ENCODE results near the gene PCDHGB5.
"Not testable (repeated sequence)": the region's sequence is repeated elsewhere in the genome, so short reads cannot be mapped to it uniquely, and the experiment has no call there.

Gene PCDHGB5

DNA sequence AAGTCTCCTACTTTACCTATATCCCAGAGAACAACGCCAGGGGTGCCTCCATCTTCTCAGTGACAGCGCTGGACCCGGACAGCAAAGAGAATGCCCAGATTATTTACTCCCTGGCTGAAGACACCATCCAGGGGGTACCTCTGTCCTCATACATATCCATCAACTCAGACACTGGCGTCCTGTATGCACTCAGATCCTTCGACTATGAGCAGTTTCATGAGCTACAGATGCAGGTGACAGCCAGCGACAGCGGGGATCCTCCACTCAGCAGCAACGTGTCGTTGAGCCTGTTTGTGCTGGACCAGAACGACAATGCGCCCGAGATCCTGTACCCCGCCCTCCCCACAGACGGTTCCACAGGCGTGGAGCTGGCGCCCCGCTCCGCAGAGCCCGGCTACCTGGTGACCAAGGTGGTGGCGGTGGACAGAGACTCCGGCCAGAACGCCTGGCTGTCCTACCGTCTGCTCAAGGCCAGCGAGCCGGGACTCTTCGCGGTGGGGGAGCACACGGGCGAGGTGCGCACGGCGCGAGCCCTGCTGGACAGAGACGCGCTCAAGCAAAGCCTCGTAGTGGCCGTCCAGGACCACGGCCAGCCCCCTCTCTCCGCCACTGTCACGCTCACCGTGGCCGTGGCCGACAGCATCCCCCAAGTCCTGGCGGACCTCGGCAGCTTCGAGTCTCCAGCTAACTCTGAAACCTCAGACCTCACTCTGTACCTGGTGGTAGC lies 17.0 kb downstream of the PCDHGB5 start:
- peaks cover 49% of the 10 kb centered on the region for H3K27me3 Mint-ChIP-seq
- peaks cover 14% of the 10 kb centered on the region for H3K9me3 Mint-ChIP-seq (ENCODE audit: low read depth)
- H3K27ac Mint-ChIP-seq: not testable (repeated sequence)
- H3K36me3 Mint-ChIP-seq: peaks cover 27% of the 10 kb centered on the region
- H3K4me1 Mint-ChIP-seq (ENCODE audit: low read depth): peaks cover 22% of the 10 kb centered on the region
- H3K4me3 Mint-ChIP-seq: peak overlapping the region; percentile 89

DNA sequence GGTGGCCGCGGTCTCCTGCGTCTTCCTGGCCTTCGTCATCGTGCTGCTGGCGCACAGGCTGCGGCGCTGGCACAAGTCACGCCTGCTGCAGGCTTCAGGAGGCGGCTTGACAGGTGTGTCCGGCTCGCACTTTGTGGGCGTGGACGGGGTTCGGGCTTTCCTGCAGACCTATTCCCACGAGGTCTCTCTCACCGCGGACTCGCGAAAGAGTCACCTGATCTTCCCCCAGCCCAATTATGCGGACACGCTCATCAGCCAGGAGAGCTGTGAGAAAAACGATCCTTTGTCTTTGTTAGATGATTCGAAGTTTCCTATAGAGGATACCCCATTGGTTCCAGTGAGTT lies 17.5 kb downstream of the PCDHGB5 start:
- H3K4me1 Mint-ChIP-seq (ENCODE audit: low read depth): peaks cover 22% of the 10 kb centered on the region
- peaks cover 50% of the 10 kb centered on the region for H3K27me3 Mint-ChIP-seq
- H3K9me3 Mint-ChIP-seq (ENCODE audit: low read depth): peaks cover 13% of the 10 kb centered on the region
- peaks cover 27% of the 10 kb centered on the region for H3K36me3 Mint-ChIP-seq
- not testable (repeated sequence) for H3K27ac Mint-ChIP-seq, H3K4me3 Mint-ChIP-seq

DNA sequence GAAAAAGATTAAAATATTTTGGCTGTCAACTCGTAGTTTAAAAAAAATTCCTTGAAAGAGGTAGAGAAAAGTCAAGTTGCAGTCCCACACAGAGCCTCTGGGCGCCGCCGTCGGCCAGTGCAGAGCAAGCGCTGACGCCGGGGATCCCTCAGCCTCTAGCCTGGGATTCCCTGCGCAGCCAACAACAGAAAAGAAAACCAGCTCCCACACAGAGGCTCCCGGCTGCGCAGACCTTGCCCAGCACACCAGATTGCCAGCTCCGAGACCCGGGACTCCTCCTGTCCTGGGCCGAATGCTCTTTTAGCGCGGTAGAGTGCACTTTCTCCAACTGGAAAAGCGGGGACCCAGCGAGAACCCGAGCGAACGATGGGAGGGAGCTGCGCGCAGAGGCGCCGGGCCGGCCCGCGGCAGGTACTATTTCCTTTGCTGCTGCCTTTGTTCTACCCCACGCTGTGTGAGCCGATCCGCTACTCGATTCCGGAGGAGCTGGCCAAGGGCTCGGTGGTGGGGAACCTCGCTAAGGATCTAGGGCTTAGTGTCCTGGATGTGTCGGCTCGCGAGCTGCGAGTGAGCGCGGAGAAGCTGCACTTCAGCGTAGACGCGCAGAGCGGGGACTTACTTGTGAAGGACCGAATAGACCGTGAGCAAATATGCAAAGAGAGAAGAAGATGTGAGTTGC lies 19.9 kb downstream of the PCDHGB5 start, which contains the start of gene PCDHGB7:
PCDHGB7 (plus strand) TSS at position 184 of the 679 bp plus-strand sequence; CDS start at position 367, 183 bp downstream.
- Mint-ChIP-seq H3K27me3 (peaks cover 55% of the 10 kb centered on the region), H3K4me1 (ENCODE audit: low read depth) (peaks cover 25% of the 10 kb centered on the region), H3K27ac (peak within 1 kb of the TSS; percentile 50), H3K4me3 (peak within 1 kb of the TSS; percentile 79), H3K9me3 (ENCODE audit: low read depth) (peaks cover 20% of the 10 kb centered on the region), H3K36me3 (peaks cover 35% of the 10 kb centered on the region)

DNA sequence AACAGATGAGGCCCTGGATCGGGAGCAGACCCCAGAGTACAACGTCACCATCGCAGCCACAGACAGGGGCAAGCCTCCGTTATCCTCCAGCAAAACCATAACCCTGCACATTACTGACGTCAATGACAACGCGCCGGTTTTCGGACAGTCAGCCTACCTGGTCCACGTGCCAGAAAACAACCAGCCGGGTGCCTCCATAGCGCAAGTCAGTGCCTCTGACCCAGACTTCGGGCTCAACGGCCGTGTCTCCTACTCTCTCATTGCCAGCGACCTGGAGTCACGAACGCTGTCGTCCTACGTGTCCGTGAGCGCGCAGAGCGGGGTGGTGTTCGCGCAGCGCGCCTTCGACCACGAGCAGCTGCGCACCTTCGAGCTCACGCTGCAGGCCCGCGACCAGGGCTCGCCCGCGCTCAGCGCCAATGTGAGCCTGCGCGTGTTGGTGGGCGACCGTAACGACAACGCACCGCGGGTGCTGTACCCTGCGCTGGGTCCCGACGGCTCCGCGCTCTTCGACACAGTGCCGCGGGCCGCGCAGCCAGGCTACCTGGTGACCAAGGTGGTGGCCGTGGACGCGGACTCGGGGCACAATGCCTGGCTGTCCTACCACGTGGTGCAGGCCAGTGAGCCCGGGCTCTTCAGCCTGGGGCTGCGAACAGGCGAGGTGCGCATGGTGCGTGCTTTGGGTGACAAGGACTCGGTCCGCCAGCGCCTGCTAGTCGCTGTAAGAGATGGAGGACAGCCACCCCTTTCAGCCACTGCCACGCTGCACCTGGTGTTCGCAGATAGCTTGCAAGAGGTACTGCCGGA lies 21.5 kb downstream of the PCDHGB5 start:
- H3K9me3 Mint-ChIP-seq (ENCODE audit: low read depth): peaks cover 23% of the 10 kb centered on the region
- peaks cover 16% of the 10 kb centered on the region for H3K4me1 Mint-ChIP-seq (ENCODE audit: low read depth)
- peaks cover 50% of the 10 kb centered on the region for H3K27me3 Mint-ChIP-seq
- peak overlapping the region; percentile 25 for H3K4me3 Mint-ChIP-seq
- H3K27ac Mint-ChIP-seq: no peak overlapping the region
- H3K36me3 Mint-ChIP-seq: peaks cover 35% of the 10 kb centered on the region

DNA sequence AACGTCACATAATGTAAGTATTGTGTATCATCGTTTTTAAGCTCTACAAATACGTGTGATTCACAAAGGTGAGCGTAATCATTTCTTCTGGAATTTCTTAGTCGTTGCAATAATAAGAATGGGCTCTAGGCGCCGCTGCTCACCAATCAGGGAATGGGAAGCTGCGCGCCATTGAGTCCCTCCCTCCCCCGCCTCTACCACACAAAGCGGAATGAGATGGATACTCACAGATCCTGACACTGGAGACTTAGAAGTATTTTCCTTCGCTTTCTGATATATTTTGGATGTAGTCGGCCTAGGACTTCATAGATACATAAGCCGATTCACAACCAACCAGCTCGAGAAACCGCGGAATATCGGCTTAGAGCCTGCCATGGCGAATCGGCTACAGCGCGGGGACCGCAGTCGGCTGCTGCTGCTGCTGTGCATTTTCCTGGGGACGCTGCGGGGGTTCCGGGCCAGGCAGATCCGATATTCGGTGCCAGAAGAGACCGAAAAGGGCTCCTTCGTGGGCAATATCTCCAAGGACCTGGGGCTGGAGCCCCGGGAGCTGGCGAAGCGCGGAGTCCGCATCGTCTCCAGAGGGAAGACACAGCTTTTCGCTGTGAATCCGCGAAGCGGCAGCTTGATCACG lies 23.2 kb downstream of the PCDHGB5 start, which contains the start of gene PCDHGA11:
PCDHGA11 (plus strand) TSS at position 197 of the 634 bp plus-strand sequence; CDS start at position 374, 177 bp downstream.
- peak within 1 kb of the TSS; percentile 70 for H3K27ac Mint-ChIP-seq
- H3K9me3 Mint-ChIP-seq (ENCODE audit: low read depth): peaks cover 20% of the 10 kb centered on the region

DNA sequence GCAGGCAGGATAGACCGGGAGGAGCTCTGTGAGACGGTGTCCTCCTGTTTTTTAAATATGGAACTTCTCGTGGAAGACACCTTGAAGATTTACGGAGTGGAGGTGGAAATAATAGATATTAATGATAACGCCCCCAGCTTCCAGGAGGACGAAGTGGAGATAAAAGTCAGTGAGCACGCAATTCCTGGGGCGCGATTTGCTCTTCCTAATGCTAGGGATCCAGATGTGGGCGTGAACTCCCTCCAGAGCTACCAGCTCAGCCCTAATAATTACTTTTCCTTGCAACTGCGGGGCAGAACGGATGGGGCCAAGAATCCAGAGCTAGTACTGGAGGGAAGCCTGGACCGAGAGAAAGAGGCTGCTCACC lies 23.7 kb downstream of the PCDHGB5 start:
- peaks cover 10% of the 10 kb centered on the region for H3K4me1 Mint-ChIP-seq (ENCODE audit: low read depth)
- H3K27ac Mint-ChIP-seq: peak overlapping the region; percentile 11
- H3K4me3 Mint-ChIP-seq: peak overlapping the region; percentile 87
- H3K36me3 Mint-ChIP-seq: peaks cover 29% of the 10 kb centered on the region
- H3K9me3 Mint-ChIP-seq (ENCODE audit: low read depth): peaks cover 20% of the 10 kb centered on the region
- peaks cover 53% of the 10 kb centered on the region for H3K27me3 Mint-ChIP-seq

More for the DNA sequence above, 23.2 kb downstream of the PCDHGB5 start, which contains the start of gene PCDHGA11:
- Mint-ChIP-seq H3K36me3 (peaks cover 31% of the 10 kb centered on the region), H3K4me3 (peak within 1 kb of the TSS; percentile 87), H3K27me3 (peaks cover 53% of the 10 kb centered on the region), H3K4me1 (ENCODE audit: low read depth) (peaks cover 10% of the 10 kb centered on the region)

DNA sequence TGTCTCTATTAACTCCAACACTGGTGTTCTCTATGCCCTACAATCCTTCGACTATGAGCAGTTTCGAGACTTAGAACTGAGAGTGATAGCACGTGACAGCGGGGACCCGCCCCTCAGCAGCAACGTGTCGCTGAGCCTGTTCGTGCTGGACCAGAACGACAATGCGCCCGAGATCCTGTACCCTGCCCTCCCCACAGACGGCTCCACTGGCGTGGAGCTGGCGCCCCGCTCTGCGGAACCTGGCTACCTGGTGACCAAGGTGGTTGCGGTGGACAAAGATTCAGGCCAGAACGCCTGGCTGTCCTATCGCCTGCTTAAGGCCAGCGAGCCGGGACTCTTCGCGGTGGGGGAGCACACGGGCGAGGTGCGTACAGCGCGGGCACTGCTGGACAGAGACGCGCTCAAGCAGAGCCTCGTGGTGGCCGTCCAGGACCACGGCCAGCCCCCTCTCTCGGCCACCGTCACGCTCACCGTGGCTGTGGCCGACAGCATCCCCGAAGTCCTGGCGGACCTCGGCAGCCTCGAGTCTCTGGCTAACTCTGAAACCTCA lies 25.1 kb downstream of the PCDHGB5 start:
- Mint-ChIP-seq H3K4me1 (ENCODE audit: low read depth) (peaks cover 9% of the 10 kb centered on the region), H3K4me3 (peak overlapping the region; percentile 23), H3K36me3 (peaks cover 28% of the 10 kb centered on the region), H3K27me3 (peaks cover 53% of the 10 kb centered on the region), H3K27ac (no peak overlapping the region), H3K9me3 (ENCODE audit: low read depth) (peaks cover 20% of the 10 kb centered on the region)

DNA sequence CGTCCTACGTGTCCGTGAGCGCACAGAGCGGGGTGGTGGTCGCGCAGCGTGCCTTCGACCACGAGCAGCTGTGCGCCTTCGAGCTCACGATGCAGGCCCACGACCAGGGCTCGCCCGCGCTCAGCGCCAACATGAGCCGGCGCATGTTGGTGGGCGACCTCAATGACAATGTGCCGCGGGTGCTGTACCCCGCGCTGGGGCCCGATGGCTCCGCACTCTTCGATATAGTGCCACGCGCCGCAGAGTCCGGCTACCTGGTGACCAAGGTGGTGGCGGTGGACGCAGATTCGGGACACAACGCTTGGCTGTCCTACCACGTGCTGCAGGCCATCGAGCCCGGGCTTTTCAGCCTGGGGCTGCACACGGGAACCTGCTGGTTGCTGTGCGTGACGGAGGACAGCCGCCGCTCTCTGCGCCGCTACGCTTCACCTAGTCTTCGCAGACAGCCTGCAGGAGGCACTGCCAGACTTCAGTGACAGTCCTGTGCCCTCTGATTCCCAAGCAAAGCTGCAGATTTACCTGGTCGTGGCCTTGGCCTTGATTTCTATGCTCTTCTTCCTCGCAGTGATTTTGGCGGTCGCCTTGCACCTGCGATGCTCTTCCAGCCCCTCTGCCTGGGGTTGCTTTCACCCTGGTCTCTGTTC lies 30.2 kb downstream of the PCDHGB5 start:
- peaks cover 50% of the 10 kb centered on the region for H3K27me3 Mint-ChIP-seq

DNA sequence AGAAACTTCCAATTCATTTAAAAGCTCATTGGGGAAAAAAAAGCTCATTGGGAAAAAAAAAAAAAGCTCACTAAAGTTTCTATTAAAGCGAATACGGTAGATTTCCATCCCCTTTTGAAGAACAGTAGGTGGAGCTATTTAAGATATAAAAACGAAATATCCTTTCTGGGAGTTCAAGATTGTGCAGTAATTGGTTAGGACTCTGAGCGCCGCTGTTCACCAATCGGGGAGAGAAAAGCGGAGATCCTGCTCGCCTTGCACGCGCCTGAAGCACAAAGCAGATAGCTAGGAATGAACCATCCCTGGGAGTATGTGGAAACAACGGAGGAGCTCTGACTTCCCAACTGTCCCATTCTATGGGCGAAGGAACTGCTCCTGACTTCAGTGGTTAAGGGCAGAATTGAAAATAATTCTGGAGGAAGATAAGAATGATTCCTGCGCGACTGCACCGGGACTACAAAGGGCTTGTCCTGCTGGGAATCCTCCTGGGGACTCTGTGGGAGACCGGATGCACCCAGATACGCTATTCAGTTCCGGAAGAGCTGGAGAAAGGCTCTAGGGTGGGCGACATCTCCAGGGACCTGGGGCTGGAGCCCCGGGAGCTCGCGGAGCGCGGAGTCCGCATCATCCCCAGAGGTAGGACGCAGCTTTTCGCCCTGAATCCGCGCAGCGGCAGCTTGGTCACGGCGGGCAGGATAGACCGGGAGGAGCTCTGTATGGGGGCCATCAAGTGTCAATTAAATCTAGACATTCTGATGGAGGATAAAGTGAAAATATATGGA lies 32.8 kb downstream of the PCDHGB5 start, which contains the start of gene PCDHGA12:
PCDHGA12 (plus strand) TSS at position 176 of the 782 bp plus-strand sequence; CDS start at position 429, 253 bp downstream.
- peak within 1 kb of the TSS; percentile 82 for H3K4me3 Mint-ChIP-seq
- peak within 1 kb of the TSS; percentile 81 for H3K27ac Mint-ChIP-seq
- peaks cover 10% of the 10 kb centered on the region for H3K4me1 Mint-ChIP-seq (ENCODE audit: low read depth)
- peaks cover 4% of the 10 kb centered on the region for H3K9me3 Mint-ChIP-seq (ENCODE audit: low read depth)
- H3K27me3 Mint-ChIP-seq: peaks cover 45% of the 10 kb centered on the region
- H3K36me3 Mint-ChIP-seq: peaks cover 16% of the 10 kb centered on the region

More for the DNA sequence above, 30.2 kb downstream of the PCDHGB5 start:
- Mint-ChIP-seq H3K4me1 (ENCODE audit: low read depth) (peaks cover 10% of the 10 kb centered on the region), H3K36me3 (peaks cover 17% of the 10 kb centered on the region), H3K9me3 (ENCODE audit: low read depth) (peaks cover 8% of the 10 kb centered on the region), H3K27ac (no peak overlapping the region), H3K4me3 (no peak overlapping the region)

DNA sequence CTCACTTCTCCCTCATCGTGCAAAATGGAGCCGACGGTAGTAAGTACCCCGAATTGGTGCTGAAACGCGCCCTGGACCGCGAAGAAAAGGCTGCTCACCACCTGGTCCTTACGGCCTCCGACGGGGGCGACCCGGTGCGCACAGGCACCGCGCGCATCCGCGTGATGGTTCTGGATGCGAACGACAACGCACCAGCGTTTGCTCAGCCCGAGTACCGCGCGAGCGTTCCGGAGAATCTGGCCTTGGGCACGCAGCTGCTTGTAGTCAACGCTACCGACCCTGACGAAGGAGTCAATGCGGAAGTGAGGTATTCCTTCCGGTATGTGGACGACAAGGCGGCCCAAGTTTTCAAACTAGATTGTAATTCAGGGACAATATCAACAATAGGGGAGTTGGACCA lies 33.5 kb downstream of the PCDHGB5 start:
- Mint-ChIP-seq H3K9me3 (ENCODE audit: low read depth) (peaks cover 4% of the 10 kb centered on the region), H3K27ac (no peak overlapping the region), H3K36me3 (peaks cover 16% of the 10 kb centered on the region), H3K27me3 (peaks cover 41% of the 10 kb centered on the region), H3K4me1 (ENCODE audit: low read depth) (peaks cover 10% of the 10 kb centered on the region), H3K4me3 (peak overlapping the region; percentile 82)

DNA sequence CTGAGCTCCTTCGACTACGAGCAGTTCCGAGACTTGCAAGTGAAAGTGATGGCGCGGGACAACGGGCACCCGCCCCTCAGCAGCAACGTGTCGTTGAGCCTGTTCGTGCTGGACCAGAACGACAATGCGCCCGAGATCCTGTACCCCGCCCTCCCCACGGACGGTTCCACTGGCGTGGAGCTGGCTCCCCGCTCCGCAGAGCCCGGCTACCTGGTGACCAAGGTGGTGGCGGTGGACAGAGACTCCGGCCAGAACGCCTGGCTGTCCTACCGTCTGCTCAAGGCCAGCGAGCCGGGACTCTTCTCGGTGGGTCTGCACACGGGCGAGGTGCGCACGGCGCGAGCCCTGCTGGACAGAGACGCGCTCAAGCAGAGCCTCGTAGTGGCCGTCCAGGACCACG lies 34.6 kb downstream of the PCDHGB5 start:
- not testable (repeated sequence) for H3K9me3 Mint-ChIP-seq (ENCODE audit: low read depth); H3K4me1 Mint-ChIP-seq (ENCODE audit: low read depth); H3K27ac Mint-ChIP-seq
- peaks cover 40% of the 10 kb centered on the region for H3K27me3 Mint-ChIP-seq
- H3K36me3 Mint-ChIP-seq: peaks cover 16% of the 10 kb centered on the region
- peak overlapping the region; percentile 41 for H3K4me3 Mint-ChIP-seq

DNA sequence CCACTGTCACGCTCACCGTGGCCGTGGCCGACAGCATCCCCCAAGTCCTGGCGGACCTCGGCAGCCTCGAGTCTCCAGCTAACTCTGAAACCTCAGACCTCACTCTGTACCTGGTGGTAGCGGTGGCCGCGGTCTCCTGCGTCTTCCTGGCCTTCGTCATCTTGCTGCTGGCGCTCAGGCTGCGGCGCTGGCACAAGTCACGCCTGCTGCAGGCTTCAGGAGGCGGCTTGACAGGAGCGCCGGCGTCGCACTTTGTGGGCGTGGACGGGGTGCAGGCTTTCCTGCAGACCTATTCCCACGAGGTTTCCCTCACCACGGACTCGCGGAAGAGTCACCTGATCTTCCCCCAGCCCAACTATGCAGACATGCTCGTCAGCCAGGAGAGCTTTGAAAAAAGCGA lies 35.0 kb downstream of the PCDHGB5 start:
- H3K27ac Mint-ChIP-seq; H3K9me3 Mint-ChIP-seq (ENCODE audit: low read depth); H3K4me1 Mint-ChIP-seq (ENCODE audit: low read depth); H3K4me3 Mint-ChIP-seq: not testable (repeated sequence)
- peaks cover 16% of the 10 kb centered on the region for H3K36me3 Mint-ChIP-seq
- peaks cover 40% of the 10 kb centered on the region for H3K27me3 Mint-ChIP-seq

DNA sequence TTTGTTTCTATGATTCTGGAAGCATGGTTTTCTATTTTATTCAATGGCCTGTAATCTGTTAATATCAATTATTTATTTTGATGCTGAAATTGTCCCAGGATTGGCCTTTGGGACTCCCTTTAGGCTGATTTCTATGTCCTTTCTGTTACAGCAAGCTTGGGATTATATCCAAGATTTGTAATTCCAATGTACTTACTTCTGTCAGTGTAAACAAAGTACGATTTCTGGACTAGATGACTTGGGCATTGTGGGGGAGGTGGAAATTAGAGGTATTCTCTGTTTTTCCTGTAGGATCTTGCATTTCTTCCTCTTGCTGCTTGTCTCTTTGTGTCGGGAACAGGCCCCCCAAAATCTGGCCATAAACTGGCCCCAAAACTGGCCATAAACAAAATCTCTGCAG lies 36.3 kb downstream of the PCDHGB5 start:
- Mint-ChIP-seq H3K4me1 (ENCODE audit: low read depth) (peaks cover 10% of the 10 kb centered on the region), H3K36me3 (peaks cover 13% of the 10 kb centered on the region), H3K27ac (no peak overlapping the region), H3K27me3 (peaks cover 38% of the 10 kb centered on the region), H3K4me3 (no peak overlapping the region), H3K9me3 (ENCODE audit: low read depth) (peaks cover 4% of the 10 kb centered on the region)
